Activated T-helper 9 cell treated with anti-CD3 and anti-CD28 coated beads, Interleukin-2, amount 50 U/mL, for 16 hours (primary cell): ENCODE results near the gene NPY2R.

Experiments used
- DNase-seq: peaks from one replicate; pipeline ENCODE4 v3.0.0-alpha.2; 2020; ENCODE audit warnings: low read depth

The NPY2R gene

GRCh38 chr4:155208258-155209054, at the start of gene NPY2R:
Gene NPY2R, plus strand, starts transcription at chr4:155208636. Its CDS starts 5,304 bp downstream, at chr4:155213940.
- DNase-seq: no peak

GRCh38 chr4:155161357-155161756, 47.1 kb upstream of the NPY2R start:
- DNase-seq: no peak

GRCh38 chr4:155164718-155165117, 43.7 kb upstream of the NPY2R start:
- DNase-seq: no peak

- DNase-seq: no peak
Observed at GRCh38 chr4:155170569-155170968, 37.9 kb upstream of the NPY2R start.

- DNase-seq: no peak
Observed at GRCh38 chr4:155173371-155173770, 35.1 kb upstream of the NPY2R start.

- DNase-seq: no peak
Observed at GRCh38 chr4:155174668-155175067, 33.8 kb upstream of the NPY2R start.

- DNase-seq: no peak
Observed at GRCh38 chr4:155179216-155179615, 29.2 kb upstream of the NPY2R start.

GRCh38 chr4:155186972-155187371, 21.5 kb upstream of the NPY2R start:
- no peak for DNase-seq

GRCh38 chr4:155187989-155188388, 20.4 kb upstream of the NPY2R start:
- no peak for DNase-seq

GRCh38 chr4:155190099-155190498, 18.3 kb upstream of the NPY2R start:
- DNase-seq: no peak

GRCh38 chr4:155197757-155198156, 10.7 kb upstream of the NPY2R start:
- no peak for DNase-seq

GRCh38 chr4:155207534-155208257, 740 bp upstream of the NPY2R start:
- no peak for DNase-seq

- DNase-seq: no peak
Observed at GRCh38 chr4:155220025-155220424, 11.6 kb downstream of the NPY2R start.

GRCh38 chr4:155227131-155227530, 18.7 kb downstream of the NPY2R start:
- no peak for DNase-seq

- no peak for DNase-seq
Observed at GRCh38 chr4:155228713-155229112, 20.3 kb downstream of the NPY2R start.

GRCh38 chr4:155232432-155232831, 24.0 kb downstream of the NPY2R start:
- DNase-seq: no peak

- no peak for DNase-seq
Observed at GRCh38 chr4:155234206-155234605, 25.8 kb downstream of the NPY2R start.

- no peak for DNase-seq
Observed at GRCh38 chr4:155237567-155237966, 29.1 kb downstream of the NPY2R start.

- no peak for DNase-seq
Observed at GRCh38 chr4:155241225-155241624, 32.8 kb downstream of the NPY2R start.

- no peak for DNase-seq
Observed at GRCh38 chr4:155241664-155242063, 33.2 kb downstream of the NPY2R start.

- DNase-seq: no peak
Observed at GRCh38 chr4:155245105-155245504, 36.7 kb downstream of the NPY2R start.

- no peak for DNase-seq
Observed at GRCh38 chr4:155248002-155248896, 39.8 kb downstream of the NPY2R start.
